Progenitor cell of endocrine pancreas (in vitro differentiated cells): ENCODE data around the gene SERPINA5. TPM values are rescaled to one million over a fixed set of nuclear protein-coding genes. Genes with fewer than 3 reads are reported as not detected.

Experiments used
- DNase-seq: peaks from one replicate; pipeline ENCODE4 v3.0.0; 2021; ENCODE audit warnings: low spot score; ENCODE audit not compliant: unreplicated experiment
- H3K27ac Mint-ChIP-seq: 2 replicates; pipeline ENCODE4 v1.8.0; 2021; ENCODE audit warnings: mild to moderate bottlenecking, moderate library complexity, mixed read lengths
- H3K27me3 Mint-ChIP-seq: 2 replicates; pipeline ENCODE4 v1.8.0; 2021; ENCODE audit warnings: mixed read lengths
- H3K36me3 Mint-ChIP-seq: 2 replicates; pipeline ENCODE4 v1.8.0; 2022; ENCODE audit warnings: mixed read lengths; ENCODE audit not compliant: insufficient read depth
- H3K4me1 Mint-ChIP-seq: 2 replicates; pipeline ENCODE4 v1.8.0; 2021; ENCODE audit warnings: low read depth, mixed read lengths
- H3K4me3 Mint-ChIP-seq: 2 replicates; pipeline ENCODE4 v1.8.0; 2021; ENCODE audit warnings: low read depth, mild to moderate bottlenecking, moderate library complexity, mixed read lengths
- H3K9me3 Mint-ChIP-seq: 2 replicates; pipeline ENCODE4 v1.8.0; 2021; ENCODE audit warnings: low read depth, mixed read lengths
- total RNA-seq: library from RNA; stranded (reverse); gene quantifications from 2 replicates; pipeline ENCODE4 v1.2.1, GENCODE V29; 2021
- TF ChIP-seq, protein P1 (sequence below): fragments of 200-600 bp; sonication (generic); IDR thresholded peaks from one replicate; pipeline ENCODE4 v1.5.0; 2021; ENCODE audit warnings: antibody characterized with exemption, mild to moderate bottlenecking; ENCODE audit not compliant: unreplicated experiment

SERPINA5 gene
- total RNA-seq, 1 donor from 2014 or later = 37.7 TPM

DNA sequence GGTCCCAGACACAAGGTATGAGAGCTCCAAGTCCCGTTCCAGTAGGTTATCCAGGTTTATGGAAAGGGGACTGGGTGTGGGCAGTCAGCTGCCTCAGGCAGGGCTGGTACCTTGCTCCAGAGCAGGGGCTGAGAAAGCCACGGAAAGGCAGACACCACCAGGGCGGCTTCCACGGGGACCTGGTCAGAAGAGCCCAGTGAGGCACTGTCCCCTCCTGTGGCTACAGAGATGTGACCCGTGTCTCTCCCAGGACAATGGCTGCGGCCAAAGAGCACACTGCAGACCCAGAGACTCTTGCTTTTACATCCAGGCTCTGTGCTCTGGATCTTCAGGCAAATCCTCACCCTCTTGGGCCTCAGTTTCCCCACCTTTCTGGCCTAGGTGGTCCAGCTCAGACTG, 11.2 kb upstream of the SERPINA5 start:
- Mint-ChIP-seq H3K27ac (no peak overlapping the region), H3K4me1 (peaks cover 34% of the 10 kb centered on the region), H3K27me3 (no peaks in the 10 kb centered on the region), H3K9me3 (no peaks in the 10 kb centered on the region), H3K36me3 (peaks cover 5% of the 10 kb centered on the region), H3K4me3 (no peak overlapping the region)
- DNase-seq = no peak
- TF ChIP-seq, protein P1, sequence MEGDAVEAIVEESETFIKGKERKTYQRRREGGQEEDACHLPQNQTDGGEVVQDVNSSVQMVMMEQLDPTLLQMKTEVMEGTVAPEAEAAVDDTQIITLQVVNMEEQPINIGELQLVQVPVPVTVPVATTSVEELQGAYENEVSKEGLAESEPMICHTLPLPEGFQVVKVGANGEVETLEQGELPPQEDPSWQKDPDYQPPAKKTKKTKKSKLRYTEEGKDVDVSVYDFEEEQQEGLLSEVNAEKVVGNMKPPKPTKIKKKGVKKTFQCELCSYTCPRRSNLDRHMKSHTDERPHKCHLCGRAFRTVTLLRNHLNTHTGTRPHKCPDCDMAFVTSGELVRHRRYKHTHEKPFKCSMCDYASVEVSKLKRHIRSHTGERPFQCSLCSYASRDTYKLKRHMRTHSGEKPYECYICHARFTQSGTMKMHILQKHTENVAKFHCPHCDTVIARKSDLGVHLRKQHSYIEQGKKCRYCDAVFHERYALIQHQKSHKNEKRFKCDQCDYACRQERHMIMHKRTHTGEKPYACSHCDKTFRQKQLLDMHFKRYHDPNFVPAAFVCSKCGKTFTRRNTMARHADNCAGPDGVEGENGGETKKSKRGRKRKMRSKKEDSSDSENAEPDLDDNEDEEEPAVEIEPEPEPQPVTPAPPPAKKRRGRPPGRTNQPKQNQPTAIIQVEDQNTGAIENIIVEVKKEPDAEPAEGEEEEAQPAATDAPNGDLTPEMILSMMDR = no peak

DNA sequence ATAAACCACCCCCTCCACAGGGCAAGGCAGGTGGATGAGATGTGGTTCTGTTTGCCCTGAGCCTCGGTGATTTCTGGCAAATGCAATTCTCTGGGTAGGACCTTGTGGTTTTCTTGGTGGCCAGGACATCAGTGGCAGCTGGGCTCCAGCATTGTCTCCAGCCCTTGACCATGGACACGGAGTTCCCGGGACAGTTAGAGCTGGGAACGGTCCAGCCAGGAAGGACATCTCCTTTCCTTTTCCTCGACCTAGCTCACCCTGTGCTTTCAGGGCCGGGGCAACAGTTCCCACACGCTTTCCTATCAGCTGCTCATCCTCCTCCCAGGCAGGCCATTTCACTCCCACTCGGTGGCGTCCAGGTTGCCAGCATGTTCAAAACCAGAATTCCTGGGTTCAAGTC, 10.8 kb upstream of the SERPINA5 start:
- TF ChIP-seq, protein P1 = no peak
- H3K4me1 Mint-ChIP-seq = peaks cover 35% of the 10 kb centered on the region
- peaks cover 5% of the 10 kb centered on the region for H3K36me3 Mint-ChIP-seq
- H3K9me3 Mint-ChIP-seq = no peaks in the 10 kb centered on the region
- H3K4me3 Mint-ChIP-seq = no peak overlapping the region
- no peak for DNase-seq
- H3K27ac Mint-ChIP-seq = no peak overlapping the region
- no peaks in the 10 kb centered on the region for H3K27me3 Mint-ChIP-seq

DNA sequence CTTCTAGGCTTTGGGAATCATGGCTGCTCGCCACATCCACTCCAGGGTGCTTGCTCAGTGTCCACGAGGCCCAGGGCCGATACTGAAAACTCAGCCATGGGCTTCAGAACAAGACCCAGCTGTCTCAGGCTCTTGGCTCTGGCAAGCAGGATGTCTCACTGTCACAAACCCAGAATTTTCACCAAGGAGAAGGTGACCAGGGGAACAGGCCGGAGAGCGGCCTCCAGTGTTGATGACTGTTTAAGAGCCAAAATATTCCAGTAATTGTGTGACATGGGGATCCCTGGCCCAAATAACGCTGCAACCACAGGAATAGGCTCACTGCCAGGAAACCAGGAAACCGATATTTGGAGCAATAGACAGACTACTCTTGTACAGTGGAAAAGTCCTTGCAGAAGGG, 9.8 kb upstream of the SERPINA5 start:
- H3K4me1 Mint-ChIP-seq = peaks cover 37% of the 10 kb centered on the region
- no peak overlapping the region for H3K4me3 Mint-ChIP-seq
- no peaks in the 10 kb centered on the region for H3K9me3 Mint-ChIP-seq
- TF ChIP-seq, protein P1 = no peak
- no peak for DNase-seq
- no peaks in the 10 kb centered on the region for H3K27me3 Mint-ChIP-seq
- H3K27ac Mint-ChIP-seq = peak overlapping the region; percentile 16
- H3K36me3 Mint-ChIP-seq = peaks cover 2% of the 10 kb centered on the region

DNA sequence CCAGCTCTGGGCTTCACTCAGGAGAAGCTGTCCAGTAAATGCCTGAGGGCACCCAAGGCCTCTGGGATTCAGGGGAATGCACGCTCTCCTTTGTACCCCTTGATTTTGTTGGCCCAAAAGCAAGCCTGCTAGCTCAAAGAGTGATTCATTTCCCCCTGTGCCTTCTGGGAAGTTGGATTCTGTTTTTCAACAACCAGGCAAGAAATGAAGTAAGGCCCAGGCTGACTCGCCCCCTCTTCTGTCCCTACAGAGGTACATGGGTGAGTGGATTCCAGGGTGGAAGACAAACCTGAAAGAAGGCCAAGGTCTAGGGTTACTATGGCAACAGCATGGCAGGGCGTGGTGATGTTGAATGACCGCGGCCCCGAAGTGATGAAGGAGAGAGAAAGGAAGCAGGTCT, 9.3 kb upstream of the SERPINA5 start:
- Mint-ChIP-seq H3K4me3 (no peak overlapping the region), H3K4me1 (peaks cover 37% of the 10 kb centered on the region), H3K27ac (peak overlapping the region; percentile 92), H3K36me3 (no peaks in the 10 kb centered on the region), H3K9me3 (no peaks in the 10 kb centered on the region), H3K27me3 (no peaks in the 10 kb centered on the region)
- DNase-seq = no peak
- TF ChIP-seq, protein P1 = no peak

DNA sequence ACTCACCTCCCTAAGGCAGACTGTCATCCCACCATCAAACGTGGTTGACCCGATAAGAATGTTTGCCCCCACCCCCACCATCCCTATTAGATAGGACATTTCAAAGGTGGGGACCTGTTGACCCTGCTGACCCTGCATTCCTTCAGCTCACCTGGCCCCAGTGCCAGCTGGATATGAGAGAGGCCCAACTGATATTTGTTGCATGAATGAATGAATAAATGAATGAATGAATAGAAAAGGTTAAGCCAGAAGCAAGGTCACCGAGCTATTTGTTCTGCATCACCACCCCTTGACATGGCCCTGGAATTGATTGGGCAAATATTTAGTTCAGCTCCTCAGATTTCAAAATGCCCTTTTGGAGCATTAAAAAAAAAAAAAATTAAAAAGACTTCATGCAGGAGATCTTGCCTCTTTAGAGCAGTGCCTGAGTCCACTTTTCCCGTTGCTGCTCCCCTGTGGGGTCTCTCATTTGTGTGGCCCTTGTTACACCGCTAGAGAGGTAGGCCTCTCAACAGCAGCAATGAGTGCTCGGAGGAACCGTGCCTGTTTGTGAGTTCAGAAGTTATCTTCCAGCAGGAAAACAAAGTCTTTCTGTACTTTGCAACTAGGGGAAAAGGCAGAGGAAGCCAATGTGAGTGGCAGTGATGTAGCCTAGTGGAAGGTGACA, 8.5 kb upstream of the SERPINA5 start:
- TF ChIP-seq, protein P1 = no peak
- no peaks in the 10 kb centered on the region for H3K36me3 Mint-ChIP-seq
- H3K4me3 Mint-ChIP-seq = peak overlapping the region; percentile 44
- no peaks in the 10 kb centered on the region for H3K9me3 Mint-ChIP-seq
- peak overlapping the region; percentile 92 for H3K27ac Mint-ChIP-seq
- H3K4me1 Mint-ChIP-seq = peaks cover 37% of the 10 kb centered on the region
- H3K27me3 Mint-ChIP-seq = no peaks in the 10 kb centered on the region
- no peak for DNase-seq
